ENCODE data around the gene TCAP.

TCAP gene

DNA sequence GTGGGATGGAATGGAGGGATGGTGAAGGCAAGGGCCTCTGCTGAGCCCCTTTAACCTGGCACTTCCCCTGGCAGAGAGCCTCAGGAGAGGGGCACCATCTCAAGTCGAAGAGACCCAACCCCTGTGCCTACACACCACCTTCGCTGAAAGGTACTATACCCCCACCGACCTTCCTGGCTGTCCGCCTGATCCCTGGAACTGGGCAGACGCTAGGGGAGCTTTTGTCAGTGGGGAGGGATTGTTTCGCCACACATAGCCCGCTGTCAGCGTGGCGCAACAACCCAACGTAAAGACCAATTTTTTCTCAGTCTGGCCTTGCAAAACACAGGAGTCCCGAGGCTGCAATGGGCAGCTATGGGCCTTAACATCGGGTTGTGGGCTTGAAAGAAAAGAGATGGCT, 35.3 kb upstream of the TCAP start:
- no peak for FAIRE-seq

DNA sequence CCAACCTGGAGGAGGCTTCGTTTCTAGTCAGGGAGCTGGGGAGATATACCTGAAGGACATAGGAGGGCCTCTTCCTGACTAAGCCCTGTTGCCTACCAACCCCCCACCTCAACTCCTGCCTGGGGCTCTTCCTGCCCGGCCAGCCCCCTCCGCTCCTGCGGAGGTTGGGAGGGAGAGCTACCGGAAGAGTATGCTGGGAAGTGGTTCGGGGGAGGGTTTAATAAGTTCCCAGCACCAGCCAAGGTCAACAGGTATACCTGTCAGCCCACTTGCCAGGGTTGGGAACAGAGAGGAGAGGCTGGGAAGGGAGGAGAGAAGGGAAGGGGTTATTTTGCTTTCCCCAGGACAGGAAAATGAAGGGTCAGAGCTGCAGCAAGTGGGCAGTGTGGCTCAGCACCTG, 33.7 kb upstream of the TCAP start:
- FAIRE-seq: no peak

DNA sequence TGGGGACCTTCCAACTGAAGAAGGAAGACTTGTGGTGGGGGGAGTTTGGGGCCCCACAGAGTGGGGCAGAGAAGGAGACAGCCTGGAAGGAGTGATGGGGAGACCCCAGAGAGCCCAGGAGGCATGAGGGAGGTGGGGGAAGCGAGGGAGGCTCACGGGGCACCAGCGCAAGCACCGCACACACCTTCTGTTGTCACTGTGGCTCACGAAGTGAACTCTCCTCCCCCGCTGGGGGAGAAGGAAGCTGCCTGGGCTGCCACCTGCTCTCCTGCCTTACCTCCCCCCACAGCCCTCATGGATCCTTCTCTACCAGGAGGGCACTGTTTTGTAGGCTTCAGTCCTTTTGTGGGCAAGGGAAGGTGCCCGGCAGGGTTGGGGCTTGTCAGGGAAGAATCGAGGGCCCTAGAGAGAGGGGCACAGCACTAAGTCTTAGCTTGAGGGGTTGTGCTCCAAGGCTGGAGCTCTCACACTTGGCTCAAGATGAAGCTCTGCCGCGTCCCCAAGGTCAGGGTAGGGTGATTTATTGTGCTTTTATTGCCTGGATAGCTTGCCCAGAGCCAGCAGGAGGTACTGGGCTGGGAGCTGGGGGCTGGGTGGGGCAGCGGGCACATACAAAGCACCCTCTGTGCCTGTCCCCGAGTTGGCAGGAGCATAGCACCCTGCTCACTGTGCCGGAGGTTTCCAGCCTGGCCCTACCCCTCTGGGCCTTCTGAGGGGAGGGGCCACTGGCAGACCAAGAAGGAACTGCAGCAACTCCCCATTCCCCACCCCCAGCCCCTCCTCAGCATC, 32.8 kb upstream of the TCAP start:
- FAIRE-seq: no peak

DNA sequence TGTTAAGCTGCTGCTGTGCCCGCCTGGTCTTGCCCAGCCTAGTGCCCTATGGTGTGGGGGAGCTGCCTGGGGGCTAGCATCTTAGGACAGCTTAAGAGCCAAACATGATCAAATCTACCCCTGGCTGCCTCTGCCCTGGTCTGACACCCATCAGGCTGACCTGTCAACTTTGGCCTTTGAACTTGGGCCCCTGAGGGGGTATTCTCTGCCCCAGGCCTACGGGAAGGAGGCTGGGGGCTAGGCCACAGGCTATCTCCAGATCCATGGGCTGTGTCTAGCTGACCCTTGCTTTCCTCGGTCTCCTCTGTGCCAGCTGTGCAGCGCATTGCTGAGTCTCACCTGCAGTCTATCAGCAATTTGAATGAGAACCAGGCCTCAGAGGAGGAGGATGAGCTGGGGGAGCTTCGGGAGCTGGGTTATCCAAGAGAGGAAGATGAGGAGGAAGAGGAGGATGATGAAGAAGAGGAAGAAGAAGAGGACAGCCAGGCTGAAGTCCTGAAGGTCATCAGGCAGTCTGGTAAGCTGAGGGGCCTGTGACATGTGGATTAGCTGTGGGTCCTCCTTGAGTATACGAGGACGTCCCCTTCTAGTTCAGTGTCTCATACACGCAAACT, 31.5 kb upstream of the TCAP start:
- no peak for FAIRE-seq

DNA sequence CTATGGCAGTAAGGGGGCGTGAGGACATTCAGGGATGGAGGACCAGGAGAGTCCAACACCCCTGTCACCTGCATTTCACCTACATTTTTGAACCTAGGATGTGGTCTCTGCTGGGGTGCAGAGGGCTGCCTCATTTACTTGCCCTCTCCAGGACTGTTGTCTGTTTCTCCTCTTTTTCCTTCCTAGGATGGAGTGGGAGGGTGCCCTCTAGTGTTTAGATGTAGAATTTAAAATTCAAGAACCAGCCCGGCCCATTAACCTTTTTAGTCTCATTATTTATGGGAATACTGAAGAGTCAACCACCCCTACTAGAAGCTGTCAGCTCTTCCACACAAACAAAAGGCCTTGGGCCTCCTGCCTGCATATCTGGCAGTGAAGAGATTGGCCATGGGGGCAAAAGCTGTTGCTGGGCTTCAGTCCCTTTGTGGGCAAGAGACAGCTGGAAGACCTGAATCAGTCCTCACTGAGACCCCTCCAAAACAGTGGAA, 30.7 kb upstream of the TCAP start:
- peak; percentile 84 for FAIRE-seq

DNA sequence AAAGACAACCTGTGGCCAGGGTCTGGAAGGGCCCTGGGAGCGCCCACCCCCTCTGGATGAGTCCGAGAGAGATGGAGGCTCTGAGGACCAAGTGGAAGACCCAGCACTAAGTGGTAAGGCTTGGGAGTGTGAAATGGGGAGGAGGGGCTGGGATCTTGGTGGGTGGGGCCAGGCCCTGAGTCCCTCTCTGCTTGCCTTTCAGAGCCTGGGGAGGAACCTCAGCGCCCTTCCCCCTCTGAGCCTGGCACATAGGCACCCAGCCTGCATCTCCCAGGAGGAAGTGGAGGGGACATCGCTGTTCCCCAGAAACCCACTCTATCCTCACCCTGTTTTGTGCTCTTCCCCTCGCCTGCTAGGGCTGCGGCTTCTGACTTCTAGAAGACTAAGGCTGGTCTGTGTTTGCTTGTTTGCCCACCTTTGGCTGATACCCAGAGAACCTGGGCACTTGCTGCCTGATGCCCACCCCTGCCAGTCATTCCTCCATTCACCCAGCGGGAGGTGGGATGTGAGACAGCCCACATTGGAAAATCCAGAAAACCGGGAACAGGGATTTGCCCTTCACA, 29.5 kb upstream of the TCAP start:
- no peak for FAIRE-seq

DNA sequence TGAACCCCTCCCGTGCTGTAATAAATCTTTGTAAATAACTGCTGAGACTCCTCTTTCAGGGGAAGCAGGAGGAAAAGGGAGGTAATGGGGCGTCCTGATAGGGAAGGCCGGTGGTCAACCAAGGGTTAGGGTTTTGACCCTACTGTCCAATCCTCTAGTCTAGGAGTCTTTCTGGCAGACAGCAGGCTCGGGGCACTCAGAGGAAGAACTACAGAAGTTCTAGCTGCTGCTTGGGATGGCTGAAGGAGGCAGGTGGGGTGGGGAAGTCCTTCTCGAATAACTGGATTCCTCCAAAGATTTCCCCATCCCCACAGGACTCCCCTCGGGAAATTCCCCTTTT, 28.6 kb upstream of the TCAP start:
- no peak for FAIRE-seq

DNA sequence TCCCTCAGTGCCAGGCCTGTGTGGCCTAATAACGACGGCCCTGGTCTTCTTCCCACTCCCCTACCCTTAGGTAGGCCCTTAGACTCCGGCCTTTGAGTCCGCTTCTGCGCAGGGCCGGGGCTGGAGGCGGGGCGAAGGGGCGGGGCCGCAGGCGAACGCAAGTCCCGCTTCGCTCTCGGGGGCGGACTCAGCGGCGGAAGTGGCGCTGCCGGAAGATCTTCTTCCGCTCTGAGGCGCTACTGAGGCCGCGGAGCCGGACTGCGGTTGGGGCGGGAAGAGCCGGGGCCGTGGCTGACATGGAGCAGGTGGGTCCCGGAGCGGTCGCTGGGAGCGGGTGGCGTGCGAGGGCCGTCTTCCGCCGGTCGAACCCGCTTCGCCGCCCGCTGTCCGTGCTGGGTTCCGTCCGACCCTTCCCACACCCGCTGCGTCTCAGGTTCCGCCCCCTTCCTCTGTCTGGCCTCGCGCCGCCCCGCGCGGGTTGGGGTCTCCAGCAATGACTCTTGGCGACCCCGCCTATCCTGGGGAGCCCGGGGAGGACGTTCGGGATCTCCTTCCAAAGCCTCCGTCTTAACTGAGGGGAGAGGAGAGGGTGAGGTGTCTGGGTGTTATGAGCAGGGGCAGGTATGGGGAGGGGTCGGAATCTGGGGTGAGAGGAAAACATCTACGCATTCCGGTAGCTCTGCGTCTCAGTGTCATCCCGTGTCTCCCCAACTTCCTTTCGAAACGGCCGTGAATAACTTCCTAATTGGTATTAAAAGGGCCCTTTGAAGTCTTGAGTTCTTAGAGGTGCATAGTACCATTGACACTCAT, 28.0 kb upstream of the TCAP start, which contains the start of gene STARD3:
STARD3 (plus strand) TSS at position 218 of the 810 bp plus-strand sequence. CDS start 16,388 bp downstream, outside the sequence.
- FAIRE-seq: peak; percentile 65

DNA sequence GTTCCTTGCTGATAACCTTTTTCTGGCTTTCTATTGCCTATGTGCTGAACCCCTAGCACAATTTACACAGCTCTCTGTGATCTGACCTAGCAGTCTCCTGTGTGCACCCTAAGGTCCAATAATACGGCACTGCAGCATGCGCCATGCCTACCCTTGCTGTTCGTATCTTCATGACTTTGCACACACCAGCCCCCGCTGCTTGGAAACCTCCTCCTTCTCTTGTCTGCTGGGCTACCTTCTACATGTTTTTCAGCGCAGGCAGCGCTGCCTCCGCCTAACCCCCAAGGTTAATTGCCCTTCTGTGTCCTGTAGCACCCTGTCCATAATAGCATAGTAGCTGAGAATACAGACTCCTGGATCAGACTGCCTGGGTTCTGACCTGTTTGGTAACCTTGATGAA, 26.8 kb upstream of the TCAP start:
- FAIRE-seq: no peak

DNA sequence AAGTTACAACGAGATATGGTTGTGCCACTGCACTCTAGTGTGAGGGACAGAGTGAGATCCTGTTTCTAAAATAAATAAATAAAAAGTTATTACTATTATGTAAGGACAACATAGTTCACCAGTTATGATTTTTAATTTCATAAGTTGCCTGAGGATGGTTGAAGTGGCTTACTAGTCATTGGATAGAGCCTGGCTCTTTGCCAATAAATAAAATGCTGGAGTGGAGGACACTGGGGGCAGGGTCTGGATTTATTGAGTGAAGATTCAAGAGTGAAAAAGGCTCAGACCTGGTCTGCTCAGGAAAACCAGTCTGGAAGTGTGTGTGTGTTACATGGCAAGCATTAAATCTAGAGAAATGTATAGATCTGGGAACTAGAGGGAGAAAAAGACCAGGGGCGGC, 26.1 kb upstream of the TCAP start:
- no peak for FAIRE-seq

DNA sequence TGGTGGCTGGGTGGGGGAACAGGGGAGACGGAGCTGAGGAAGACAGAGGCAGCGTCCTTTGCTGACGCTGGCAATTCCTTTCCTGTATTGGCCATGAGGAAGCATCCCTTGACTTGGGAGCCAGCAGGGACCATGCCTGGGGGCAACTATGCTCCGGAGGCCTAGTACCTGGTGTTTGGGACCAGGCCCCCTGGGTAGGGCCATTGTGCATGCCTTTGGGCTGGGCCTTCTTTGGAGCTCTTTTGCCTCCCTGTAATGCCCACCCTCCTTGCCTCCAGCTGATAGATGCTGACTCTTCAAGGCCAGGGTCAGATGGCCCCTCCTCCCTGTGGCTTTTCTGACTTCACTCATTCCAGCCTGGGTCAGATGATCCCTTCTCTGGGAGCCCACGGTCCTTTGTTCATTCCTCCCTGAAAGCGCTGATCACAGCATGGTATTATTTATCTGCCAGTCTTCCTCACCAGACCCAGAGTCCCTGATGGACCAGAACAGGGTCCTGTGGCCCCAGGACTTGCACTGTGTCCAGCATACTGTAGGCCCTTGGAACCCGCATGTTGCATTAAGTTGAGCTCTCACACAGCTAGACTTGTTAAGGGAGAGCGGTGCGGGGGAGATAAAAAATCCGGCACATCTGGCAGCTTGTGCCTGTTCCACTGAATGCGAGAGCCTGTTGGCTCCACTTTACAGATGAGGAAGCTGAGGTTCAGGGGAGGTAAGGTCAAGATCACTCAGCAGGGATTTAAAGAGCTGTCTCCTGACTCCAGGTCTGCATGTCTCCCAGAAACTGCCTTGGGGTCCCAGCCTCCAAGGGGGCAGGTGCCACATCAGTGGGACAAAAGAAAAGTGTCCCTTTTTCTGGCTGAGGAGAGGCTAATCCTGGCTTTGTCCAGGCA, 25.3 kb upstream of the TCAP start:
- FAIRE-seq: no peak

DNA sequence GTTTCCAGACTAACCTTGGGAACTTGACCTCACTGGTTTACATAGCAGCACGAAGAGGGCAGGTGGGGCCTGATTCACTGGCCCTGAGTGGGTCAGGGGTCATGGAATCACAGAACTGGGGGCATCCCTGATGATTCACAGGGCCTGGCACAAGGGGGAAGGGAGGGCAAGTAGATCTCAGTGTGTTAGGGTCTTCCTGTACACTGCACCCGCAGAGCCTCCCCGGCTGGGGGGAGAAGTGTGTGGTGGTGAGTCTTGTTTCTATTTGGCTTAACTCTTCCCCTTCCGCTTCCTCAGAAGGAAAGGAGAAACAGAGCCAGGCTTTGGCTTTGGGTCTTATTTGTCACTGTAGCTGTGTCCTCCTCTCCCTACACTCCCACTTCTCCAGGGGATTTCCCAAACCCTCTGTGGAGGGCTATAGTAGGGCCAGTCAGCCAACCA, 24.5 kb upstream of the TCAP start:
- no peak for FAIRE-seq

DNA sequence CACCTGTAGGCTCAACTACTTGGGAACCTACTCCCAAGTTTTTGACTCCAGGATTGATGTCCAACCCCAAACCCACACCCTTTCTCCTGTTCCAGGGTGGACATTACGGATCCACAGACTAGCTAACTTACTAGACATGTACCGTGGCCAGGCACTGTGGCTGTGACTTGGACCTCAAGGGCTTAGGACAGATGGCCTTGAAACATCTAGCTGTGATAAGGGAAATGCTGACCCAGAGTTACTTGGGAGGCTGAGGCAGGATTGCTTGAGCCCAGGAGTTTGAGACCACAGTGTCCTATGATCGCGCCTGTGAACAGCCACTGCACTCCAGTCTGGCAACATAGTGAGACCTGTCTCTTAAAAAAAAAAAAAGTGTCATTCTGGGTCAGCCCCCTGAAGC, 24.1 kb upstream of the TCAP start:
- no peak for FAIRE-seq

DNA sequence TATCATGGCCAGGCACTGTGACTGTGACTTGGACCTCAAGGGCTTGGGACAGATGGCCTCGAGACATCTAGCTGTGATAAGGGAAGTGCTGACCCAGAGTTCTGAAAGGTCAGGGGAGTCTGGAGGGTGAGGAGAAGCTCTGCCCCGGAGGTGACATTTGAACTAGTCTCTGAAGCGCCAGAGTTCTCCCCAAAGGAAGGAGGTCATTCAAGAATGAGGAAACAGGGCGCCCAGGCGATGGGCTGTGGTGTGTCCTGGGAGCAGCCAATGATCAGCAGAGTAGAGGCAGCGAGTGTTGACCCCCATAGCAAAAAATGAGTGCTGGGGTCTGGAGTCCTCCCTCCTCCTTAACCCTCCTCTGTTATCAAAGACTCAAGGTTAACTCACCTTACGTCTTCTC, 23.3 kb upstream of the TCAP start:
- no peak for FAIRE-seq

DNA sequence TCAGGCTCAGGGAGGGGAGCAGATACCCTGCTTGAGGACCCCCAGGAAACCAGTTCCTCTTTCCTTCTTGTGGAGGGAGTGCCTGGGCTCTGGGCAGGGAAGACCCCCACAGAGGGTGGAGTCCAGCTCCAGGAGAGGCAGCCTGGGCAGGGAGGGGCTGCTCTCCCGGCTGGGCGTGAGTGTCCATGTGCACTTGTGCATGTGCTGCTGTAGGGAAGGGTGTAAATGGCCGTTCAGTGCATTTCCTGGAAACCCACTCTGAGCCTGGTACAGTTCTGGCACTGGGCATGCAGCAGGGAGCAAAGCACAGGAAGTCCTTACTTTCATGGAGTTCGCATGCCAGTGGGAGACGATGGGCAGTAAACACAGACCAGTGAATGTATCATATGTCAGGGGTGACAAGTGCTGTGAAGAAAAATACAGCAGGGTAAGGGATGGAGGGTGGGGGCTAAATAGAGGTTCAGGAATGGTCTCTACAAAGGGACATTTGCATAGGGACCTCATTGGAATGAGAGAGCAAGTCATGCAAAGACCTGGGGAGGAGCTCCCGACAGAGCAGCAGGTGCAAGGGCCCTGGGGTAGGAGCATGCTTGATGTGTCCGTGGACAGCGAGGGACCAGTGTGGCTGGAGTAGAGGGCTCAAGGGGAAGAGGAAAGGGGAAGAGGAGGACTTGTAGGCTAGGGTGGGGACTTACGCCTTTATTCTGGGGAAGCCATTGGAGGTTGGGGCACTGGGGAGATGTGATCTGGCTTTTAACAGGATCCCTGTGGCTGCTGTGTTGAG, 22.7 kb upstream of the TCAP start:
- no peak for FAIRE-seq

DNA sequence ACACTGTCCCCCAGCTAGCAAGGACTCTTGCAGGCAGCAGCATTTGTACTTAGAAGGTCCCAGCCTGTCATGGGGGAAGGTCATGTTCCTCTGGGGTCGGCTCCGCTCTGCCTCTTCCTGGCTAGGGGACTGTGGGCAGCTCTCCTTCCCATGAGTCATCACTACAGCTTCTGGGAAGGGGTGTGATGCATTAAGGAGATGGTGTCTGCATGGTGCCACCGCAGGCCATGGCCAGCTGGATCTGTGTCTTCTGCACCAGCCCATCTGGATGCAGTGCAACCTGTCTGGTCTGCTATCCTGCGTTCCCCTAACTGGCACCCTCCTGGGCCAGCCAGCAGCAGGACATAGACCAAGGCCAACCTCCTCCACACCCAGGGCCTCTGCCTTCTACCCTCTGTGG, 21.9 kb upstream of the TCAP start:
- FAIRE-seq: no peak

DNA sequence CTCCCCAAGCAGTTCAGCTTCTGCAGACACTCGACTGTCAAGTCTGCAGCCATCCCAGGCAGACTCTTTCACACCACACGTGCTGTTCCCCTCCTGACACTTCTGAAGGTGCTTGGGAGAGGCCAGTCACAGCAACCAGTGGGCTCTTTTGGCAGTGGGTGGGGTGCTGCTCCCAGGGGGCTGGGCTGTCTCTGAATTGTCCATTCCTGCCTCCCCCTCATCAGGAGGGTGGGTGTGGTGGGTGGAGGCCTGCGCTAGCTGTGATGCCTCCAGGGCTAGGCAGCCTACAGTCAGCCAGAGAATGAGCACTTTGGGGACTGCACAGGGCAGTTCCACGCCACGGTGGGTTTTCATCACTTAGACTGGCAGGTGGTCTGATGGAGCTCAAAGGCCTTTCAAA, 17.9 kb upstream of the TCAP start:
- no peak for FAIRE-seq

DNA sequence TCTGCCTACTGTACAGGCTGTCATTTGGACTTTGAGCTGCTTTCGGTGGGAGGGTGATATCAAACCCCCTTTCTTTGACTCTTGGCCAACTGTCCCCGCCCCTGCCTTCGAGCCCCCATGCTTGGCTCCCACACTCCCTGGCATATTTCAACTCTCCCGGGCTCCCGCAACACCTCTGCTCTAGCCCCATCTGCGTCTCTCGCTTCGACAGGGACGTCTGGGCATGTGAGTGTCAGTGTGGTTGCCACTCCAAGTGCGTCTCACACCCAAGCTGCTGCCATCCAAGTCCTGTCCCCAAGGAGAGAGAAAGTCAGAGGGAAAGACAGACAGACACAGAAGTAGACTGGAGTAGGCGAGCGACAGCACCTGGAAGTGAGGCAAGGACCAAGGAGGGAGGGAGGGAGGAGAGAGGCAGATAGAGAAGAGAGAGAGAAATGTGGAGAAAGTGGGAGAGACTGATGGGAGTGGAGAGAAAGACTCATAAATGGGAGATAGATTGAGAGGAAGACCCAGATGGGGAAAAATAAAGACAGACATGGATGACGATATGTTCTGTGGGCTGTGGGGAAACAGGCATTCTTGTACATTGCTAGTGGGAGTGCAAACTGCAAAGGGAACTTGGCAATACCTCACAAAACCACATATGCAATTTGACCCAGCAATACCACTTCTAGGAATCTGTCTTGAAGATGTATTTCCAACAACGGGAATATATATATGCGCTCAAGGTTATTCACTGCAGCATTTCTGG, 16.4 kb upstream of the TCAP start:
- FAIRE-seq: no peak

DNA sequence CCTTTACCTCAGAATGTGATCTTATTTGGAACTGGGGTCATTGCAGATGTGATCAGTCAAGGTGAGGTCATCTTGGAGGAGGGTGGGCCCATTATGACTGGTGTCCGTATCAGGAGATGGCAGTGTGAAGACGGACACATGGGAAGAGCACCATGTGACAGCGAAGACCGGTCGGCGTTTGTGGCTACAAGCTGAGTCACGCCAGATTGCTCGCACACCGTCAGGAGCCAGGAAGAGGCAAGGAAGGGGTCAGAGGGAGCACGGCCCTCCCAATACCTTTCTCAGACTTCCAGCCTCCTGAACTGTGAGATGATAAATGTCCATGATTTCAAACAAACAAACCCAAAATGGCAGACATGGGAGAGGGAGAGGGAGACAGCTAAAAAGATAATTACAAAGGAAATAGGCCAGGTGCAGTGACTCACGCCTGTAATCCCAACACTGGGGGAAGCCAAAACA, 15.0 kb upstream of the TCAP start:
- no peak for FAIRE-seq

DNA sequence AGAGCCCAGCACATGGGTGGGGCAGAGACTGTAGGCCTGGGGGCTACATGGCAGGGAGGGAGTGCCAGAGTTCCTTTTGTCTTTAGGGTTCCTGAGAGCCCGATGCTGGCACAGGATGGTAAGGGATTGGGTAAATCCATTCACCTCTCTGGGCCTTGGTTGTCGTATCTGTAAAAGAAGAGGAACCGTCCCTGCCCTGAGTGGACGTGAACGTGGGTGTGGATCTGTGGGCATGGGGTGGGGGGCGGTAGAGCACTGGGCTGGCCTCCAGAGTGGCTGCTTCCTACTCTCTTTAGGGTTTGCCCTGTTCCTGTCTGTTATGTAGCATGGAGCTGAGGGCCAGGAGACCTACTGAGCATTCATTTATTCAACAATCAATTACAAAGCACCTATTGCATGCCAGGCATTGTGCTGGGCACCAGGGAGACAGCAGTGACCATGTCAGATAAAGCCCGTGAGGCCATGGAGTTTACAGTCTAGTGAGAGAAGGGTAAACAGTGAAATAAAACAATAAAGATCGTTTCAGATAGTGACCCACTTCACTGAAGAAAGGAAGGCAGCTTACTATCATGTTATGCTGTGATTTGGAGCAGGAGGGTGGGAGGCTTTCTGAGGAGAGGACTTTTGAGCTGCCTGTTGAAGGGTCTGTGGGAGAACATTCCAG, 13.1 kb upstream of the TCAP start:
- no peak for FAIRE-seq

Data from G401.6 (cell line).